Lower leg skin (tissue), 4 donors: Measurements from ENCODE around the gene SP9. TPM values are rescaled to one million over a fixed set of nuclear protein-coding genes. Genes with fewer than 3 reads are reported as not detected.

Experiments used
- DNase-seq, 2 donors: peaks; one replicate each; pipeline ENCODE4 v3.0.0-alpha.2; 2019; ENCODE audit warnings: low spot score in 2 of 2
- H3K4me3 ChIP-seq: fragments of 200-600 bp; sonication (generic); 2 replicates; pipeline ENCODE4 v1.5.1; 2017; ENCODE audit warnings: mild to moderate bottlenecking, low read depth; ENCODE audit not compliant: poor library complexity, severe bottlenecking
- CTCF ChIP-seq, 3 donors: fragments of 450-650 bp; IDR thresholded peaks; one replicate each; pipeline ENCODE4 v1.5.1; 2016; ENCODE audit warnings: antibody characterized with exemption in 3 of 3, mild to moderate bottlenecking in 3 of 3, moderate library complexity in 2 of 3
- POLR2A ChIP-seq, 2 donors: fragments of 450-650 bp; IDR thresholded peaks; one replicate each; pipeline ENCODE4 v1.6.1; 2016 to 2017; ENCODE audit warnings: antibody characterized with exemption in 2 of 2, mild to moderate bottlenecking in 1 of 2, moderate library complexity in 1 of 2
- WGBS, 2 donors: methylation state at CpG; one replicate each; pipeline ENCODE4 v1.1.5; 2018; 5-methylcytosine and 5-hydroxymethylcytosine counted together
- intact Hi-C: fragments of 100-400 bp; cut with DNase I; formaldehyde crosslinking; loops from one replicate; pipeline ENCODE4 v1.15.0; 2023; ENCODE audit warnings: low total_unique reads
- total RNA-seq, 4 donors: library from RNA; depleted of rRNA; stranded (reverse); fragments of >200 nt; gene quantifications; one replicate each; pipeline ENCODE4 v1.1.0, GENCODE V29; 2016

The SP9 gene
- total RNA-seq, 4 donors from 2014 or later = 1.7 TPM; not detected in 3

- 10 to 13% methylated on average over 29 of the region's 29 CpGs for WGBS, 2 donors
- intact Hi-C loops = loop anchor here (5.0 to 10.0 kb wide), 2 partner anchors 941 to 1318 kb away; no protein-coding TSS in a partner anchor
- DNase-seq = peak in 1 of 2 donors; percentile 81
- H3K4me3 ChIP-seq = no peak overlapping the region
- TF ChIP-seq CTCF (IDR thresholded peaks at IDR 0.05) (no peak), POLR2A (IDR thresholded peaks at IDR 0.05) (no peak)
These were observed 8.1 kb downstream of the SP9 start for GRCh38 chr2:174342686-174343342.

- TF ChIP-seq POLR2A (IDR thresholded peaks at IDR 0.05) (no peak), CTCF (IDR thresholded peaks at IDR 0.05) (no peak)
- H3K4me3 ChIP-seq = no peak overlapping the region
- DNase-seq = no peak
- 10 to 30% methylated on average over 6 of the region's 6 CpGs for WGBS, 2 donors
- intact Hi-C loops = loop anchor here (5.0 to 10.0 kb wide), 2 partner anchors 941 to 1318 kb away; no protein-coding TSS in a partner anchor
These were observed 8.5 kb downstream of the SP9 start for GRCh38 chr2:174343343-174343622.

- 26 to 31% methylated on average over 23 to 55 of the region's 57 CpGs for WGBS, 2 donors
- no peak overlapping the region for H3K4me3 ChIP-seq
- peak in 1 of 2 donors; percentile 81 for DNase-seq
- no peak for TF ChIP-seq CTCF (IDR thresholded peaks at IDR 0.05)
- no peak for TF ChIP-seq POLR2A (IDR thresholded peaks at IDR 0.05)
- intact Hi-C loops = loop anchor here (5.0 to 10.0 kb wide), 2 partner anchors 942 to 1319 kb away; no protein-coding TSS in a partner anchor
These were observed 9.1 kb downstream of the SP9 start for GRCh38 chr2:174343623-174344455.

GRCh38 chr2:174344716-174345461, 10.1 kb downstream of the SP9 start:
- intact Hi-C loops = loop anchor here (5.0 to 10.0 kb wide), 2 partner anchors 943 to 1320 kb away; no protein-coding TSS in a partner anchor
- no peak for DNase-seq
- WGBS, 2 donors = 39 to 43% methylated on average over 14 of the region's 14 CpGs

More at GRCh38 chr2:174344716-174345461, 10.1 kb downstream of the SP9 start:
- no peak overlapping the region for H3K4me3 ChIP-seq
- no peak for TF ChIP-seq CTCF (IDR thresholded peaks at IDR 0.05)
